GM19240 (cell line): Measurements from ENCODE around the gene RGS8.
"Not testable (repeated sequence)": the region's sequence is repeated elsewhere in the genome, so short reads cannot be mapped to it uniquely, and the experiment has no call there.

Source experiments
- DNase-seq: peaks from one replicate; pipeline ENCODE4 v3.0.0; 2011; ENCODE audit warnings: low spot score; ENCODE audit not compliant: insufficient read length

The RGS8 gene

GRCh38 chr1:182702826-182703524 is 18.6 kb upstream of the RGS8 start:
- no peak for DNase-seq

- no peak for DNase-seq
Observed at GRCh38 chr1:182700351-182700709, 15.9 kb upstream of the RGS8 start.

- no peak for DNase-seq
Observed at GRCh38 chr1:182699393-182700350, 15.3 kb upstream of the RGS8 start.

- DNase-seq = no peak
Observed at GRCh38 chr1:182698971-182699370, 14.6 kb upstream of the RGS8 start.

- not testable (repeated sequence) for DNase-seq
Observed at GRCh38 chr1:182693139-182693538, 8.8 kb upstream of the RGS8 start.

GRCh38 chr1:182690886-182691443 is 6.6 kb upstream of the RGS8 start:
- no peak for DNase-seq

- no peak for DNase-seq
Observed at GRCh38 chr1:182688436-182689205, 4.2 kb upstream of the RGS8 start.

- no peak for DNase-seq
Observed at GRCh38 chr1:182687361-182687760, 3.0 kb upstream of the RGS8 start.

- DNase-seq = no peak
Observed at GRCh38 chr1:182686446-182686845, 2.1 kb upstream of the RGS8 start.

- no peak for DNase-seq
Observed at GRCh38 chr1:182685215-182685614, 828 bp upstream of the RGS8 start.

- DNase-seq = no peak
Observed at GRCh38 chr1:182682898-182683501, 1.4 kb downstream of the RGS8 start.

- no peak for DNase-seq
Observed at GRCh38 chr1:182682406-182682805, 2.0 kb downstream of the RGS8 start.

- DNase-seq = no peak
Observed at GRCh38 chr1:182681568-182681912, 2.8 kb downstream of the RGS8 start.

- DNase-seq = no peak
Observed at GRCh38 chr1:182680901-182681567, 3.4 kb downstream of the RGS8 start.

- no peak for DNase-seq
Observed at GRCh38 chr1:182680408-182680807, 4.0 kb downstream of the RGS8 start.

- no peak for DNase-seq
Observed at GRCh38 chr1:182679684-182680083, 4.7 kb downstream of the RGS8 start.

GRCh38 chr1:182677397-182678098 is 6.8 kb downstream of the RGS8 start:
- DNase-seq = peak; percentile 69

- DNase-seq = no peak
Observed at GRCh38 chr1:182676274-182676673, 8.1 kb downstream of the RGS8 start.

- no peak for DNase-seq
Observed at GRCh38 chr1:182674346-182675246, 9.8 kb downstream of the RGS8 start.
